ENCODE results near the gene P2RX4.

- no peak for TF ChIP-seq TAF1 (IDR thresholded peaks at IDR 0.05; ENCODE audit: borderline replicate concordance, insufficient read depth, low read length)
- TF ChIP-seq, protein P1, sequence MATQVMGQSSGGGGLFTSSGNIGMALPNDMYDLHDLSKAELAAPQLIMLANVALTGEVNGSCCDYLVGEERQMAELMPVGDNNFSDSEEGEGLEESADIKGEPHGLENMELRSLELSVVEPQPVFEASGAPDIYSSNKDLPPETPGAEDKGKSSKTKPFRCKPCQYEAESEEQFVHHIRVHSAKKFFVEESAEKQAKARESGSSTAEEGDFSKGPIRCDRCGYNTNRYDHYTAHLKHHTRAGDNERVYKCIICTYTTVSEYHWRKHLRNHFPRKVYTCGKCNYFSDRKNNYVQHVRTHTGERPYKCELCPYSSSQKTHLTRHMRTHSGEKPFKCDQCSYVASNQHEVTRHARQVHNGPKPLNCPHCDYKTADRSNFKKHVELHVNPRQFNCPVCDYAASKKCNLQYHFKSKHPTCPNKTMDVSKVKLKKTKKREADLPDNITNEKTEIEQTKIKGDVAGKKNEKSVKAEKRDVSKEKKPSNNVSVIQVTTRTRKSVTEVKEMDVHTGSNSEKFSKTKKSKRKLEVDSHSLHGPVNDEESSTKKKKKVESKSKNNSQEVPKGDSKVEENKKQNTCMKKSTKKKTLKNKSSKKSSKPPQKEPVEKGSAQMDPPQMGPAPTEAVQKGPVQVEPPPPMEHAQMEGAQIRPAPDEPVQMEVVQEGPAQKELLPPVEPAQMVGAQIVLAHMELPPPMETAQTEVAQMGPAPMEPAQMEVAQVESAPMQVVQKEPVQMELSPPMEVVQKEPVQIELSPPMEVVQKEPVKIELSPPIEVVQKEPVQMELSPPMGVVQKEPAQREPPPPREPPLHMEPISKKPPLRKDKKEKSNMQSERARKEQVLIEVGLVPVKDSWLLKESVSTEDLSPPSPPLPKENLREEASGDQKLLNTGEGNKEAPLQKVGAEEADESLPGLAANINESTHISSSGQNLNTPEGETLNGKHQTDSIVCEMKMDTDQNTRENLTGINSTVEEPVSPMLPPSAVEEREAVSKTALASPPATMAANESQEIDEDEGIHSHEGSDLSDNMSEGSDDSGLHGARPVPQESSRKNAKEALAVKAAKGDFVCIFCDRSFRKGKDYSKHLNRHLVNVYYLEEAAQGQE (IDR thresholded peaks at IDR 0.05; ENCODE audit: insufficient read depth in 1 of 2, low read depth in 2 of 2, low read length in 2 of 2) = no peak
Measured at GRCh38 chr12:121223292-121224285, 13.7 kb downstream of the P2RX4 start.

Measured in PFSK-1 (cell line).